NK-92 (cell line): ENCODE results near the gene TLR7.

Experiments
- DNase-seq: peaks from one replicate; lab custom pipeline; 2025; ENCODE audit not compliant: unreplicated experiment; lab: John Stamatoyannopoulos, UW

Gene TLR7

GRCh38 chrX:12866451-12867377 is at the start of gene TLR7:
Gene TLR7, plus strand, starts transcription at chrX:12867072. Its CDS starts 507 bp downstream, at chrX:12867579.
- no peak for DNase-seq

DNA sequence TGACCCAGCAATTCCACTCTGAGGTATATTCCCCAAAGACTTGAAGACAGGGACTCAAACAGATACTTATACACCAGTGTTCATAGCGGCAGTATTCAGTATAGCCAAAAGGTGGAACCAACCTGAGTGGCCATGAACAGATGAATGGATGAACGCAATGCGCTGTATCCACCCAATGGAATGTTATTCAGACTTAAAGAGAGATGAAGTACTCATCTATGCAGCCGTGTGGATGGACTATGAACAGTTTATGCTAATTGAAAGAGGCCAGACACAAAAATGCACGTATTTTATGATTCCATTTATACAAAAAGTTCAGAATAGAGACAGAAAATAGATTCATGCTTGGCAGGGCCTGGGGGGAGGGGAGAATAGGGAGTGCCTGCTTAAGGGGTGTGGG is 49.3 kb upstream of the TLR7 start:
- no peak for DNase-seq

DNA sequence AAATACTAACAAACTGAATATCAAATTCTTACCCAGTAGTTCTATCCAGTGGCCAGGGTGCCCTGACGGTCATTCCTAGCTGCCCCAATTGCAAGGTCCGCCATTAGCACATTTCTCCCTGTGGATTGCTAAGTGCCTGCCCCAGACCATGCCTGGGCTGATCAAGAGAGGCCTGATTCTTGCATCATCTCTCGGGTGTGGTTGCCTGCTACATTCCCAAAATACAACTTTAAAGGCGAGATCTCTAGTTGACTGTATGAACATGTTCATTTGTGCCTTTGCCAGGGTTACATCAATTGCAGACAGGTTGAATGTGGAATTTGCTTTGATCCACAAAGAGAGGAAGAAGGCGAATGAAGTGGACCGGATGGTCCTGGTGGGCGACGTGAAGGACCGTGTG is 47.6 kb upstream of the TLR7 start:
- DNase-seq: no peak

- no peak for DNase-seq
Measured at GRCh38 chrX:12820737-12821136, 46.1 kb upstream of the TLR7 start.

- no peak for DNase-seq
Measured at GRCh38 chrX:12824944-12825343, 41.9 kb upstream of the TLR7 start.

DNA sequence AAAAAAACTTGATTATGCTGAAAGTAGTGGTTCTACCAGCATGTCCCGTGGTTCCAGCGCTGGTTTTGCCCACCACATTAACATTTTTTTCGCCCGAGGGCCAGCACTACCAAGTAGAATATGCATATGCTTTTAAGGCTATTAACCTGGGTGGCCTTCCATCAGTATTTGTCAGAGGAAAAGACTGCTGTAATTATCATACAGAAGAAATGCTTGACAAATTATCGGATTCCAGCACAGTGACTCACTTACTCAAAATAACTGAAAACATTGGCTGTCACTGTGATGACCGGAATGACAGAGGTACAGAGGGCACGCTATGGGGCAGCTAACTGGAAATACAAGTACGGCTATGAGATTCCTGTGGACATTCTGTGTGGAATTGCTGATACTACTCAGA is 41.1 kb upstream of the TLR7 start:
- DNase-seq: no peak

DNA sequence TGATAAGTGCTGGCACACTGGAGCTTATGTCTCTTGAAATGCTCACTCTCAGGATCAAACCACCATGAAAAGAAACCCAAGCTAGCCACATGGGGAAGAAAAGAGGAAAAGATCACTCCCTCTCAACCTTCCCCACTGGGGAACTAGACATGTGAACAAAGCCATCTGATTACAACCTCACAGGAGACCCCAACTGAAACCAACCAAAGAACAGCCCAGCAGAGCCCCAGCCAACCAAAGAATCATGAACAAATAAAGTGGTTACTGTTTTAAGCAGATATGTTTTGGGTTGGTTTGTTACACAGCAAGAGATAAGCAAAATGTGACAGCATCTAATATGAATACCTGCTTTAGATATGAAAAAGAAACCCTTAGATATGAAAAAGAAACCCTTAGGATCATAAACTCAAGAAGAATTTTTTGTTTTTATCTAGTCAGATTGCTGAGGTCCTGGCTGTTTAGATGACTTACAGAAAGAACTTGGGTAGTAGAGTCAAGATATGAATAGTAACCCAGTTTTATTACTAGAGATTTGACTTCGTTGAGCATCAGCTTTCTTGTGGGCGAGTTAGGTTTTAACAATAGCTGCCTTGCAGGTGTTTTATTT is 23.7 kb upstream of the TLR7 start:
- no peak for DNase-seq

- DNase-seq: no peak
Measured at GRCh38 chrX:12843668-12844279, 23.1 kb upstream of the TLR7 start.

- DNase-seq: no peak
Measured at GRCh38 chrX:12844319-12844718, 22.6 kb upstream of the TLR7 start.

DNA sequence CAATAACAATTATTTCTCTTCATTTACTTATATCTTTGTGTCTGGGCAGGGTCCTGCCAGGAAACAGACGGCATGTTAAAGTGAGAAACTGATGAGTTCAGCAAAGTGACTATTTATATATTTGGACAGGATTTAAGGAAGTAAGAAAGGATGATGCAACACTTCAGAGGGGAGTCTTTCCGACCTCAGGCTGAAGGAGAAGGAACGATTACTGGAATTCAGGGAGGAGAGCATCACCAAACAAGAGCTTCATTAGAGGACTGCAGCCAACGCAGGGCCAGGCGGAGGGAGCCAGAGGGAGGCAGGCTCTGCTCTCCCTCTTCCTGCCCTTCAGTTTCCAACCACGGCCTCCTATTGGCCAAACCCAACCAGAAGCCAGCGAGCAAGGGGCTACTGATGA is 1.5 kb upstream of the TLR7 start:
- no peak for DNase-seq

- DNase-seq: no peak
Measured at GRCh38 chrX:12867685-12868084, 813 bp downstream of the TLR7 start.

GRCh38 chrX:12868747-12869146 is 1.9 kb downstream of the TLR7 start:
- DNase-seq: no peak

GRCh38 chrX:12871257-12871656 is 4.4 kb downstream of the TLR7 start:
- no peak for DNase-seq

DNA sequence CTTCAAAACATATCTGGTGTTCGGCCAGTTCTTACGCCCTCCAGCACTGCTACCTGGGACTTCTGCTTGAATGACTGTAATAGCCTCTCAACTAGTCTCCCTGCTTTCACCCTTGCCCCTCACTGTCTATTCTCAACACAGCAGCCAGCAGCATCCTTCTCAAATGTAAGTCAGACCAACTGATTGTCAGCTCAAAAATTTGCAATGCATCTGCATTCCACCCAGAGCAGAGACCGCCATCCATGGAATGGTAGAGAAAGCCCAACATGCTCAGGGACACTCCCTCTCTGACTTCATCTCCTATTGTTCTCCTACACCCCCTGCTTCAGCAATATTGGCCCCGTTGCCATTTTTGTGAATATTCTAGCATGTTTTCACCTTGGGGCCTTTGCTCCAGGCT is 5.9 kb downstream of the TLR7 start:
- no peak for DNase-seq

GRCh38 chrX:12874581-12874980 is 7.7 kb downstream of the TLR7 start:
- DNase-seq: no peak

DNA sequence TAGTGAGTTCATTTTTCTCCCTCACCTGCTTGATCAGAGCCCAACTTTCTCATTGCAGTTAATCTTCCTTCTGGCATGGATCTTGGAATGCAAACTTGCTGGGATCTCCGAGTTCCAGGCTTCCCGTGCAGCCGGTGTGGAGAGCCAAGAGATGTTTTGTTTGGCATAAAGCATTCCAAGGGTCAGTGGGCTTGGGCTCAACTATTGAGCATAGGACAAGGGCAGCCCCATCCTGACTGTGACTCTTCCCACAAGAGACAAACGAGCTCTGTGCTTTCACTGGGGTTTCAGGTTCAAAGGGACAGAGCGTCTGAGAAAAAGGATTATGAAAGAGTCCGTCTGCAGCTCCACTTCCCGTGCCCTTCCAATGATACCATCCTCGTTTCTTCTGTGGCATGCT is 10.5 kb downstream of the TLR7 start:
- no peak for DNase-seq

GRCh38 chrX:12878536-12878935 is 11.7 kb downstream of the TLR7 start:
- DNase-seq: no peak

GRCh38 chrX:12881914-12882313 is 15.0 kb downstream of the TLR7 start:
- no peak for DNase-seq

DNA sequence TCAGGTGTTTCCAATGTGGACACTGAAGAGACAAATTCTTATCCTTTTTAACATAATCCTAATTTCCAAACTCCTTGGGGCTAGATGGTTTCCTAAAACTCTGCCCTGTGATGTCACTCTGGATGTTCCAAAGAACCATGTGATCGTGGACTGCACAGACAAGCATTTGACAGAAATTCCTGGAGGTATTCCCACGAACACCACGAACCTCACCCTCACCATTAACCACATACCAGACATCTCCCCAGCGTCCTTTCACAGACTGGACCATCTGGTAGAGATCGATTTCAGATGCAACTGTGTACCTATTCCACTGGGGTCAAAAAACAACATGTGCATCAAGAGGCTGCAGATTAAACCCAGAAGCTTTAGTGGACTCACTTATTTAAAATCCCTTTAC is 18.6 kb downstream of the TLR7 start:
- DNase-seq: no peak

- no peak for DNase-seq
Measured at GRCh38 chrX:12886545-12886944, 19.7 kb downstream of the TLR7 start.

DNA sequence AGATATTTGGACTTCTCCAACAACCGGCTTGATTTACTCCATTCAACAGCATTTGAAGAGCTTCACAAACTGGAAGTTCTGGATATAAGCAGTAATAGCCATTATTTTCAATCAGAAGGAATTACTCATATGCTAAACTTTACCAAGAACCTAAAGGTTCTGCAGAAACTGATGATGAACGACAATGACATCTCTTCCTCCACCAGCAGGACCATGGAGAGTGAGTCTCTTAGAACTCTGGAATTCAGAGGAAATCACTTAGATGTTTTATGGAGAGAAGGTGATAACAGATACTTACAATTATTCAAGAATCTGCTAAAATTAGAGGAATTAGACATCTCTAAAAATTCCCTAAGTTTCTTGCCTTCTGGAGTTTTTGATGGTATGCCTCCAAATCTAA is 20.3 kb downstream of the TLR7 start:
- DNase-seq: no peak

GRCh38 chrX:12887767-12888166 is 20.9 kb downstream of the TLR7 start:
- DNase-seq: no peak
